Hindlimb muscle (tissue), 1 donor: ENCODE data around the gene ANKRD33B. TPM values are rescaled to one million over a fixed set of nuclear protein-coding genes. Genes with fewer than 3 reads are reported as not detected.
"Not testable (repeated sequence)": the region's sequence is repeated elsewhere in the genome, so short reads cannot be mapped to it uniquely, and the experiment has no call there.

Source experiments
- DNase-seq: peaks from one replicate; pipeline ENCODE4 v3.0.0-alpha.2; 2013
- polyA plus RNA-seq: library from polyadenylated mRNA; unstranded; fragments of 120-200 nt; gene quantifications from one replicate; pipeline ENCODE4 v1.2.1, GENCODE V29; 2013; ENCODE audit not compliant: insufficient read length

The ANKRD33B gene
- polyA plus RNA-seq, result 2.5 TPM

DNA sequence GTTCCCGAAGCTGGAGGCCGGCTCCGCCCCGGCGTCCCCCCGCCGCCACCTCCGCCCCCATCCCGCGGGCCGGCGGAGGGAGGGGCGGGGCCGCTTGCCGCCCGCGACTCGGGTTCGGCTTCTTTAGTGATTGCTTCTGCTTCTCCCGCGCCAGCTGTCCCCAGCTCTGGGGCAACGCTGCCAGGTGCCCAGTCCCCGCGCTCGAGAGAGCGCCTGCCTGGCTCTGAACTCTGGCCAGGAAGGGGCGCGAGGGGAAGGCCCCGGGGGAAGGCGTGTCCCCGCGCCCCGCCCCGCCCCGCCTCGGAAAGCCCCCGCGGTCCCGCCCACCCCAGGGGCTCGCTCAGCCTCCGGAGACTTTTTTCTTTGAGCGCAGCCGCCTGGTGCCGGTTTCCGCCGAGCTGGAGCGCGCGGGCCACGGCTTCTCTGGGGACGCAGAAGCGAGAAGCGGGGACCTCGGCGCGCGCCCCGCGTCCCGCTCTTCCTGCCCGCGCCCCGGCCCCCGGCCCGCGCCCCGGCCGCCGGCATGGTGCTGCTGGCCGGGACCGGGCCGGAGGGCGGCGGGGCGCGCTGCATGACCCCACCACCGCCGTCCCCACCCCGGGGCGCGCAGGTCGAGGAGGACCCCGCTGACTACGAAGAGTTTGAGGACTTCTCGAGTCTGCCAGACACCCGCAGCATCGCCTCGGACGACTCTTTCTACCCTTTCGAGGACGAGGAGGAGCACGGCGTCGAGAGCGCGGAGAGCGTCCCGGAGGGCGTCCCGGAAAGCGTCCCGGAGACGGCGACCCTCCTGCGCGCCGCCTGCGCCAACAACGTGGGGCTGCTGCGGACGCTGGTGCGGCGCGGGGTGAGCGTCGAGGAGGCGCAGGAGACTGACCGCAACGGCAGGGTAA, at the start of gene ANKRD33B:
ANKRD33B (plus strand) TSS at position 126 of the 893 bp plus-strand sequence; CDS start at position 524, 398 bp downstream.
- no peak for DNase-seq

GRCh38 chr5:10514572-10514971, 49.3 kb upstream of the ANKRD33B start:
- DNase-seq, result not testable (repeated sequence)

DNA sequence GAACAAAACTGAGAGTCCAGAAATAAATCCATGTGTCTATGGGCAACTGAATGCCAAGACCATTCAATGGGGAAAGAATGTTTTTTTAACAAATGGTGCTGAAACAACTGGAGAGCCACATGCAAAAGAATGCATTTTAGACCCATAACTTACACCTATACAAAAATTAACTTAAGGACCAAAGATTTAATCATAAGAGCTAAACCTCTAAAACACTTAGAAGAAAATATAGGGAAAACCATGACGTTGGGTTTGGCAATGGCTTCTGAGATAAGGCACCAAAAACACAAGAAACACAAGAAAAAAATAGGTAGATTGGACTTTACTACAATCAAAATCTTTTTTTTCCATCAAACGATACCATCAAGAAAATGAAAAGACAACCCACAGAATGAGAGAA, 48.4 kb upstream of the ANKRD33B start:
- DNase-seq, result no peak

- no peak for DNase-seq
Measured at GRCh38 chr5:10518347-10518746, 45.5 kb upstream of the ANKRD33B start.

GRCh38 chr5:10519729-10520128, 44.1 kb upstream of the ANKRD33B start:
- no peak for DNase-seq

- no peak for DNase-seq
Measured at GRCh38 chr5:10520706-10521105, 43.2 kb upstream of the ANKRD33B start.

- no peak for DNase-seq
Measured at GRCh38 chr5:10521466-10522223, 42.2 kb upstream of the ANKRD33B start.

DNA sequence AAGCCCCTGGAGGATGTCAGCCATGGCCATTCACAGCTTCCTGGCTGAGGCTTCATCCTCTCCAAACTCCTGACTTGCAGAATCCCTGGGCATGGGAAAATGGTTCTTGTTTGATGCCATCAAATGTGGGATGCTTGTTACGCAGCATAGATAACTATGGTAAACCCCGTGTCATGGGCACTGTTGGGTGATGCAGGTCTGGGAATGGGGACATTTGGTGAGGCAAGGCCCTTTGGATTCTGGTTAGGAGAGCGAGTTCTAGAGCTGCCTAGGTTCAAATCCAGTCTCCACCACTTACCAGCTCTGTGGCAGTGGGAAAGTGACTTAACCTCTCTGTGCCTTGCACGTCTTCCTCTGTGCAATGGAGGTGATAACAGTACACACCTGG, 41.7 kb upstream of the ANKRD33B start:
- no peak for DNase-seq

DNA sequence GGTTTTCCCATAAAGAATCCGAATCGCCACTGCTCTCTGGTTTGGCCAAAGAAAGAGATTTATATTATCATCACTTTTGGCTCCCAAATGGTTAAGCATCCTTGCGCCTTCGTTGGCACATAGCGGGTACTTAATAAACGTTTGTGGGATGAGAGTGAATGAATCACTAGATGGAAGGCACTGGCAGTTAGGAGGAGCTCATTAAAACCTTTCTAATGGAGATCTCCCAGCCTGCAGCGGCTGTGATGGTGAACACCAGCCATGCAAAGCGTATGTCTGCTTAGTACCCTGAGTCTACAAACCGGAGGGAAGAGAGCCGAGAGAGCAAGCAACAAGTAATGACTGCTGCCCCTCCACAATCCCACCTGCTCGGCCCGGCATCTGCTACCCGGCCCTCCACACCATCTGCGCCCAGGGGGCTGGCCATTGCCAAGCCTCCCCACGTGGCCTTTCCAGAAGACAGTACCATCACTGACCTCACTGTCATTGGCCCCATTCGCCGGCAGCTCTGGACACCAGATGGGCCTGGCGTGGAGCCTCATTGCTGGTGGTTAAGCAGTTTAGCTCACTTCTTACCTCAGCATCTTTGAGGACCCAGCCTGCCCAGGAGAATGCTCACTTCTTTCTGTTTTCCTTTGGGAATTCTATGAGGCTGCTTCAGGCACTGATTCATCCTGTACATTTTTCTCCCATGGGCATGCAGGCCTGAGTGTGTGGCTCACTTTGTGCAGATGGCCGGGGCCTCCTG, 39.3 kb upstream of the ANKRD33B start:
- DNase-seq, result peak; percentile 30

DNA sequence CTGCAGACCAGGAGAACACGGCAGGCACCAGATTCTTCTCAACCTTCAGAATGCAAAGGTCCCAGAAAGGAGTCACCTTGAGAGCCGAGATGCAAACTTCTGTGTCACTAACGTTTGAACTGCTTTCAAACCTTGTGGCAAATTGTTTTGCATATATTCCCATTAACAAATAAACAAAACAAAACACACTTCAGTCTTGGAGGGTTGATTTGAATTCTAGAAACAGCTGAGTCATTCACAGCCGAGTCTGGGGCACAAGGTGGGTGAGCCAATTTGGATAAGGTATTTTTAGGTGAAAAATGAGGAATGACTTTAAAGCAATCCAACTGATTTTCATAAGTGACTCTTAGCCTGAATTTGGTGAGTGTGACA, 38.8 kb upstream of the ANKRD33B start:
- no peak for DNase-seq

DNA sequence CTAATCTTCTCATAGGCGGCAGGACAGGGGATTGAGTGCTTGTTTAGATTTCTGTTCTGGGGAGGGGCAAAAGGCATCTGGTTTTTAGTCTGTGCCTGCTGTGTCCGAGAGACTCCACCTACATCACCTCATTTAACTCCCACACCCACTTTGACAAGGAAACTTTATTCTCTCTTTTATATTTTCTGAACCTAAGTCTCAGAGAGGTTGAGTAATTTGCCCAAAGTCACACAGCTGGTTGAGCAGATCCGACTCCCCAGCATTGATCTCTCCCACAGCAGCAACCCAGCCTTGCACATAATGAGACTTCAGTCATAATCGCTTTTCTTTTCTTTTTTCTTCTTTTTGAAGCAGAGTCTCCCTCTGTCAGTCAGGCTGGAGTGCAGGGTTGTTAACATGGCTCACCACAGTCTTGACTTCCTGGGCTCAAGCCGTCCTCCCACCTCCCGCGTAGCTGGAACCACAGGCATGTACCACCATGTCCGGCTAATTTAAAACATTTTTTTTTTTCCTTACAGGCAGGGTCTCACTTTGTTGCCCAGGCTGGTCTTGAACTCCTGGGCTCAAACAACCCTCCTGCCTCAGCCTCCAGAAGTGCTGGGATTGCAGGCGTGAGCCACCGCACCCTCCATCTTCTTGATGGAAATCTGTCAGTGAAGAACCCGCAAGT, 36.5 kb upstream of the ANKRD33B start:
- no peak for DNase-seq

- DNase-seq, result peak; percentile 29
Measured at GRCh38 chr5:10528056-10528816, 35.6 kb upstream of the ANKRD33B start.

GRCh38 chr5:10528827-10529226, 35.0 kb upstream of the ANKRD33B start:
- DNase-seq, result no peak

DNA sequence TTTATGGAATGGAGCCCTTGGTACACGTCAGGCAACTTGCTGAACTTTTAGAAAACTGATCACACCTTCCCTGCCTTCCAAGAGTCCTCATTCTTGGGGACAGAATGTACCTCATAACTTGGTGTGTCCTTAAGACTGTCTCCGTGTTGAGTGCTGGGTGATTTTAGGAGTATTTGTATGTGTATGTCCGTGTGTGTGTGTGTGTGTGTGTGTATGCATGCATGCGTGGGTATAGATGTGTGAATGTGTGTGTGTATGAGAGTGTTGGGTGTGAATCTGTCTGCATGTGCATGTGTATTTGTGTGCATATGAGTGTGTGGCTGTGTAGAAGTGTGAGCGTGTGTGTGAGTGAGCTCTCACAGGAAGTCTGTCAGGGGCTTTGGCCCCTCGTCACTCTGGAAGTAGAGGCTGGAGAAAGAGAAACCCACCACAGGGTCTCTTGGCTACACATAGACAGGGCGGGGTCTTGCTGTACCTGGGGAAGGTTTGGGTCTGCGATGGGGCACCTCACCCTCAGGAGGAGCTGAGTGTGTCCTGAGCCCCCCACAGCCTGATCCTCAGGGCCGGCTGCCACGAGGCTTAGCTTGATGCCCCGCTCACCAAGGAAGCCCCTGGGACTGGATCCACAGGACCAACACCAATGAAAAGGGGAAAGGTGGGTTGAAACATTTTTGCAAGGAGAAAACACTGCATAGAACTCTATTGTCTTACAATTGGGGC, 33.1 kb upstream of the ANKRD33B start:
- no peak for DNase-seq

DNA sequence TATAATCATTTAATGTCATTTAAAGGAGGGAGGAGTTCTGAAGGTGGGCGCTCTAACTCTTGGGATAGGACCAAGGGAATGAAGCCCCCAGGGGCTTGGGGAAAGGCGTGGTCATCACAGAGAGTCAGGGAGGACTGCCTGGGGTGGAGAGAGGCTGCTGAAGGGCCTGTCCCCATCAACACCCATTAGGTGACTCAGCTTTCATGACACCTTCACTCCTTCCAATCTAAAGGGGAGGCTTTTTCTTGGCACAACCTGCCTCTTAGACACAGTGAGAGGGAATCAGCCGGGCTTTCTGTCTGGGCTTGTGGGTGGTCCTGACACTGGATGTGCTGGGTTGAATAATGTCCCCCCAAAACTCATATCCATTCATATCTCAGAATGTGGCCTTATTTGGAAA, 31.4 kb upstream of the ANKRD33B start:
- DNase-seq, result no peak

GRCh38 chr5:10533226-10533625, 30.6 kb upstream of the ANKRD33B start:
- no peak for DNase-seq

DNA sequence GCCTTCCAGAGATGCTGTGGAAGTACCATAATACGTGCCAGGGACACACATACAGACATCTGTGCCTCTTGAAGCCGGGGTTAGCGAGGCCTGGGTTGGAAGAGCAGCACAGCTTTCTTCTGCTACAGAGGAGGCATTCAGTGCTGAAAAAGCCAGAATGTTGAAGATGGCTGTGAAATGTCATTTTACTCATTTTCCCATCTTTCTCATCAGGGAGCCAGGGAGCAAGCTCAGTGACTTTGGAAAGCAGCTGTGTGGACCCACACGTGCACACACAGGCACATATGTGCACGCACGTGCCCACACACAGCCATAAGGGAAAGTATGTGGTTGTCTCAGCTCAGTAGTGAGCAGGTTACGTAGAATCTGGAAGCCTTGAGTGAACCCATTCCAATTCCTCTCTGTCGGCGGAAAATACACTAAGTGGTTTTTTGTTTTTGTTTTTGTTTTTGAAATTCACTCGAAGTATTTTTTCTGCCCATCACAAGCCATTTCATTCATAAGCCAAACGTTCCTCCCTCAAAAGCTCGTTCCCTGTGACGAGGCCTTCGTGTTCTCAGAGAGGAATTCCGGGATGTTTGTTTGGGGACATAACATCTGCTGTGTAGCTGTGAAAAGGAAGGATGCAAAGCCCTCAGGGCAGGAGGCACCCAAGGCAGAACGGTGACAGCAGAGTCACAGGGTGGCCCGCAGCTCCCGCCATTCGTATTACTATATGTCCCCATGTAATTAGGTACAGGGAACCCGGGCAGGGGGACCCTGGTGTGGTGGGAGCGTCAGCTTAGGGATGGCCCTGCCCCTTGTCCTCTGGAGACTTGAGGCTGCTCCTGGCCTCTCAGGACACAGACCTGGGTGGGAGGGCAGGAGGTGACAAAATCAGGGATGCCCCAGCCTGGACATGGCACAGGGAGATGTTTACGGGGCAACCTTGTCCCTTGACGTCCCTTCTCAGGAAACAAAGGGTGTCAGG, 29.0 kb upstream of the ANKRD33B start:
- no peak for DNase-seq

DNA sequence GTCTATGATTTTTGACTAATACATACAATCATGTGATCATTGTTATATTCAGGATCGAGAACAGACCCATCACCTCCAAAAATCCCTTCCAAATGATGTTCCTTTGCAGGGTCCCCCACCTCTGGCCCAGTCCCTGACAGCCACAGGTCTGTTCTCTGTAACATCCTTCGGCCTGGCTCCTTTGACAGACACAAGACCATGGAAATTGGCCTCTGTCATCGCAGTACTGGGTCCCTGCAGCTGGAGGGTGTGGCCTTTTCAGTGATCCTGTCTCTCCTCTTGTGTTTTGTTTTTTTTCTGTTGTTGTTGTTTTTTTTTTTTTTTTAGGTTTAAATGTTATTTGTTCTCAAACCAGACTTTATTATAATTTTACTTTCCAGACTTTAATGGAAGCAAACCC, 27.4 kb upstream of the ANKRD33B start:
- DNase-seq, result no peak

DNA sequence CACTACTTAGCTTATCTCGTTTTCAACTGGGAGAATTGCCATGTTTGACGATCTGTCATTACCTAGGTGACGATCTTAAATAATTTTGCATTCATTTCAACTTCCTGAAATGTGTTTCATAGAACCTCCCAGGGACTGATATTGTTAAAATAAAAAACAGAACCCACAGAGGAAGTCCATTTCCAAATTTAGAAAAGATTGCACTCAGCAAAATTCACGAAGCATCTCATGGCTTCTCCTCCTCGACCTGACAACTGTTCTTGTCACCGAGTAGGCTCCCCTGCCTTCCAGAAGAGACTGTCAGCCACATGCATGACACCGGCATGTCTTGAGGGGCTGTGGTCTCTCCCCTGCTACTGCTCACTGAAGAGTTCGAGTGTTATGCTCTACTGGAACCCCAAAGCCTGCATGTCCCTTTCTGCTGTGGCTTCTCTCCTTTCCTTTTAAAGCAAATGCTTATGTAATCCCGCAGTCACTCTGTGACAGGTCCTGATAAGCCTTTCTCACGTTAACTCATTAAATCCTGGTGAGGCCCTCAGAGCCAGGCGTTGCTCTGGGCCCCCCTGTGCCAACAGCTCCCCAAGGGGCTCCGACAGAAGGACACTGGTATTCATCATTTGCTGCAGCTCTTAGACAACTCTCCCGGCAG, 26.8 kb upstream of the ANKRD33B start:
- DNase-seq, result no peak
